Smooth muscle cell (in vitro differentiated cells): ENCODE results near the gene PRKAR1A. TPM values are rescaled to one million over a fixed set of nuclear protein-coding genes. Genes with fewer than 3 reads are reported as not detected.

Experiments
- DNase-seq: peaks from one replicate; lab custom pipeline; 2025; ENCODE audit not compliant: unreplicated experiment; lab: John Stamatoyannopoulos, UW
- H2AFZ ChIP-seq: fragments of 200-600 bp; sonication (generic); 2 replicates; pipeline ENCODE4 v1.6.0; 2016; ENCODE audit warnings: antibody characterized with exemption, low read depth, mild to moderate bottlenecking
- H3F3A ChIP-seq: fragments of 200-600 bp; sonication (generic); 2 replicates; pipeline ENCODE4 v1.6.0; 2017; ENCODE audit warnings: antibody characterized with exemption, low read depth
- H3K27ac ChIP-seq: fragments of 200-600 bp; sonication (generic); 2 replicates; pipeline ENCODE4 v1.5.1; 2016; ENCODE audit warnings: low read depth, mild to moderate bottlenecking
- H3K27me3 ChIP-seq: fragments of 200-600 bp; sonication (generic); 2 replicates; pipeline ENCODE4 v1.6.1; 2016; ENCODE audit warnings: low read depth, mild to moderate bottlenecking
- H3K36me3 ChIP-seq: fragments of 200-600 bp; sonication (generic); 2 replicates; pipeline ENCODE4 v1.5.1; 2016; ENCODE audit warnings: low read depth
- H3K4me1 ChIP-seq: fragments of 200-600 bp; sonication (generic); 2 replicates; pipeline ENCODE4 v1.5.1; 2016; ENCODE audit warnings: low read depth
- H3K4me2 ChIP-seq: fragments of 200-600 bp; sonication (generic); 2 replicates; pipeline ENCODE4 v1.6.0; 2016; ENCODE audit warnings: mild to moderate bottlenecking
- H3K4me3 ChIP-seq: fragments of 200-600 bp; sonication (generic); 2 replicates; pipeline ENCODE4 v1.5.1; 2016; ENCODE audit warnings: mild to moderate bottlenecking
- H3K79me2 ChIP-seq: fragments of 200-600 bp; sonication (generic); 2 replicates; pipeline ENCODE4 v1.6.0; 2016; ENCODE audit warnings: low read depth, mild to moderate bottlenecking
- H3K9ac ChIP-seq: fragments of 200-600 bp; sonication (generic); 2 replicates; pipeline ENCODE4 v1.6.0; 2016; ENCODE audit warnings: low read depth
- H3K9me3 ChIP-seq: fragments of 200-600 bp; sonication (generic); replicated peaks from 2 replicates; pipeline ENCODE4 v1.5.1; 2016; ENCODE audit warnings: low read depth
- H4K20me1 ChIP-seq: fragments of 200-600 bp; sonication (generic); 2 replicates; pipeline ENCODE4 v1.6.0; 2016; ENCODE audit warnings: low read depth
- CTCF ChIP-seq: fragments of 200-600 bp; sonication (generic); IDR thresholded peaks from 2 replicates; pipeline ENCODE4 v1.5.1; 2017; ENCODE audit warnings: borderline replicate concordance, mild to moderate bottlenecking, antibody characterized with exemption; ENCODE audit not compliant: insufficient read depth, poor library complexity, severe bottlenecking
- WGBS: methylation state at CpG from one replicate; pipeline ENCODE4 v1.1.7; 2016; ENCODE audit warnings: low lambda C conversion rate; 5-methylcytosine and 5-hydroxymethylcytosine counted together
- polyA plus RNA-seq: library from polyadenylated mRNA; unstranded; fragments of >200 nt; fragmentation: Nextera tagmentation; extraction: Ambion mirVana; gene quantifications from 2 replicates; pipeline ENCODE4 v1.2.1, GENCODE V29; 2016
- total RNA-seq: library from RNA; depleted of rRNA; stranded (reverse); fragments of >200 nt; gene quantifications from 2 replicates; pipeline ENCODE4 v1.2.3, GENCODE V29; 2014

PRKAR1A gene
- total and polyA plus RNA-seq, 2 experiments from 2014 or later = 302 to 340 TPM

GRCh38 chr17:68594552-68594951, 82.3 kb downstream of the PRKAR1A start:
- no peak overlapping the region for H3K4me3 ChIP-seq
- H4K20me1 ChIP-seq = no peaks in the 10 kb centered on the region
- no peaks in the 10 kb centered on the region for H3K36me3 ChIP-seq
- H3K4me1 ChIP-seq = no peaks in the 10 kb centered on the region
- H3K9ac ChIP-seq = no peak overlapping the region
- no peaks in the 10 kb centered on the region for H3F3A ChIP-seq
- H2AFZ ChIP-seq = no peak overlapping the region
- peaks cover 2% of the 10 kb centered on the region for H3K27me3 ChIP-seq
- H3K79me2 ChIP-seq = no peaks in the 10 kb centered on the region
- no peaks in the 10 kb centered on the region for H3K9me3 ChIP-seq
- no peak for TF ChIP-seq CTCF
- DNase-seq = no peak
- H3K27ac ChIP-seq = no peak overlapping the region
- no peak overlapping the region for H3K4me2 ChIP-seq
- 40% methylated on average over 2 of the region's 2 CpGs for WGBS

- no peaks in the 10 kb centered on the region for H3K79me2 ChIP-seq
- no peak for DNase-seq
- H3K27ac ChIP-seq = no peak overlapping the region
- H3K4me1 ChIP-seq = no peaks in the 10 kb centered on the region
- no peaks in the 10 kb centered on the region for H4K20me1 ChIP-seq
- H3K9me3 ChIP-seq = no peaks in the 10 kb centered on the region
- peaks cover 12% of the 10 kb centered on the region for H3K27me3 ChIP-seq
- no peak for TF ChIP-seq CTCF
- no peak overlapping the region for H3K9ac ChIP-seq
- H2AFZ ChIP-seq = no peak overlapping the region
- WGBS = 92% methylated on average over 5 of the region's 5 CpGs
- H3F3A ChIP-seq = no peaks in the 10 kb centered on the region
- H3K4me2 ChIP-seq = no peak overlapping the region
- H3K4me3 ChIP-seq = no peak overlapping the region
- no peaks in the 10 kb centered on the region for H3K36me3 ChIP-seq
Observed at GRCh38 chr17:68595496-68595895, 83.3 kb downstream of the PRKAR1A start.

GRCh38 chr17:68595986-68596385, 83.8 kb downstream of the PRKAR1A start:
- 87% methylated on average over 2 of the region's 2 CpGs for WGBS
- no peak overlapping the region for H3K4me3 ChIP-seq
- H3K9ac ChIP-seq = no peak overlapping the region
- no peaks in the 10 kb centered on the region for H4K20me1 ChIP-seq
- no peak for DNase-seq
- no peak for TF ChIP-seq CTCF
- H3K27me3 ChIP-seq = peaks cover 16% of the 10 kb centered on the region
- no peak overlapping the region for H2AFZ ChIP-seq
- H3F3A ChIP-seq = no peaks in the 10 kb centered on the region
- H3K9me3 ChIP-seq = no peaks in the 10 kb centered on the region
- no peak overlapping the region for H3K4me2 ChIP-seq
- no peaks in the 10 kb centered on the region for H3K36me3 ChIP-seq
- H3K27ac ChIP-seq = no peak overlapping the region
- H3K4me1 ChIP-seq = no peaks in the 10 kb centered on the region
- H3K79me2 ChIP-seq = no peaks in the 10 kb centered on the region

GRCh38 chr17:68596411-68596945, 84.2 kb downstream of the PRKAR1A start:
- no peaks in the 10 kb centered on the region for H3K4me1 ChIP-seq
- H3K79me2 ChIP-seq = no peaks in the 10 kb centered on the region
- no peak overlapping the region for H3K9ac ChIP-seq

More at GRCh38 chr17:68596411-68596945, 84.2 kb downstream of the PRKAR1A start:
- Histone ChIP-seq H3K4me2 (no peak overlapping the region), H3K9me3 (no peaks in the 10 kb centered on the region), H3K4me3 (no peak overlapping the region), H3K27me3 (peaks cover 20% of the 10 kb centered on the region), H3F3A (no peaks in the 10 kb centered on the region), H4K20me1 (no peaks in the 10 kb centered on the region), H3K27ac (no peak overlapping the region), H2AFZ (no peak overlapping the region), H3K36me3 (no peaks in the 10 kb centered on the region)
- no peak for DNase-seq
- 97% methylated on average over 5 of the region's 5 CpGs for WGBS
- TF ChIP-seq CTCF = no peak
